Cardiac fibroblast (primary cell): ENCODE results near the gene AOPEP.
A peak's percentile ranks its signal among the peaks of the same experiment; 100 is the strongest.

Experiments
- DNase-seq, 2 donors: peaks; one replicate each; pipeline versions ENCODE4 v3.0.0 to v3.0.0-alpha.2; 2010; ENCODE audit warnings: low read depth in 2 of 2
- H3K4me3 ChIP-seq, 2 donors: replicated peaks in 1 of 2; 1 replicate in 1 of 2; 2 replicates in 1 of 2; pipeline ENCODE4 v1.5.1; 2011; ENCODE audit warnings: low read depth in 2 of 2, low read length in 2 of 2, mild to moderate bottlenecking in 2 of 2, moderate library complexity in 1 of 2
- TF ChIP-seq, protein P1 (sequence below): IDR thresholded peaks from one replicate; pipeline ENCODE4 v1.5.1; 2011; ENCODE audit warnings: low read depth, mild to moderate bottlenecking, low read length, inconsistent platforms

AOPEP gene

GRCh38 chr9:94900222-94901018 lies 173.9 kb downstream of the AOPEP start:
- H3K4me3 ChIP-seq: peak overlapping the region in 1 of 2 donors; percentile 39
- DNase-seq: peak; percentile 98

GRCh38 chr9:94901019-94901363 lies 174.5 kb downstream of the AOPEP start:
- H3K4me3 ChIP-seq: no peak overlapping the region
- TF ChIP-seq, protein P1, sequence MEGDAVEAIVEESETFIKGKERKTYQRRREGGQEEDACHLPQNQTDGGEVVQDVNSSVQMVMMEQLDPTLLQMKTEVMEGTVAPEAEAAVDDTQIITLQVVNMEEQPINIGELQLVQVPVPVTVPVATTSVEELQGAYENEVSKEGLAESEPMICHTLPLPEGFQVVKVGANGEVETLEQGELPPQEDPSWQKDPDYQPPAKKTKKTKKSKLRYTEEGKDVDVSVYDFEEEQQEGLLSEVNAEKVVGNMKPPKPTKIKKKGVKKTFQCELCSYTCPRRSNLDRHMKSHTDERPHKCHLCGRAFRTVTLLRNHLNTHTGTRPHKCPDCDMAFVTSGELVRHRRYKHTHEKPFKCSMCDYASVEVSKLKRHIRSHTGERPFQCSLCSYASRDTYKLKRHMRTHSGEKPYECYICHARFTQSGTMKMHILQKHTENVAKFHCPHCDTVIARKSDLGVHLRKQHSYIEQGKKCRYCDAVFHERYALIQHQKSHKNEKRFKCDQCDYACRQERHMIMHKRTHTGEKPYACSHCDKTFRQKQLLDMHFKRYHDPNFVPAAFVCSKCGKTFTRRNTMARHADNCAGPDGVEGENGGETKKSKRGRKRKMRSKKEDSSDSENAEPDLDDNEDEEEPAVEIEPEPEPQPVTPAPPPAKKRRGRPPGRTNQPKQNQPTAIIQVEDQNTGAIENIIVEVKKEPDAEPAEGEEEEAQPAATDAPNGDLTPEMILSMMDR: no peak
- no peak for DNase-seq

More at GRCh38 chr9:94900222-94901018, 173.9 kb downstream of the AOPEP start:
- TF ChIP-seq, protein P1: no peak

GRCh38 chr9:94903961-94904421 lies 177.5 kb downstream of the AOPEP start:
- no peak overlapping the region for H3K4me3 ChIP-seq
- TF ChIP-seq, protein P1: no peak
- DNase-seq: peak in 1 of 2 donors; percentile 77

GRCh38 chr9:94904806-94905205 lies 178.3 kb downstream of the AOPEP start:
- no peak for DNase-seq
- H3K4me3 ChIP-seq: no peak overlapping the region
- TF ChIP-seq, protein P1: no peak

GRCh38 chr9:94905606-94906005 lies 179.1 kb downstream of the AOPEP start:
- TF ChIP-seq, protein P1: no peak
- DNase-seq: no peak
- H3K4me3 ChIP-seq: no peak overlapping the region

GRCh38 chr9:94906181-94906580 lies 179.7 kb downstream of the AOPEP start:
- no peak for DNase-seq
- H3K4me3 ChIP-seq: no peak overlapping the region
- TF ChIP-seq, protein P1: no peak
